ENCODE measurements around the gene ZNF277. TPM values are rescaled to one million over a fixed set of nuclear protein-coding genes. Genes with fewer than 3 reads are reported as not detected.
"Not testable (repeated sequence)": the region's sequence is repeated elsewhere in the genome, so short reads cannot be mapped to it uniquely, and the experiment has no call there.

ZNF277 gene
- polyA plus RNA-seq, 1 donor: 25.4 TPM

DNA sequence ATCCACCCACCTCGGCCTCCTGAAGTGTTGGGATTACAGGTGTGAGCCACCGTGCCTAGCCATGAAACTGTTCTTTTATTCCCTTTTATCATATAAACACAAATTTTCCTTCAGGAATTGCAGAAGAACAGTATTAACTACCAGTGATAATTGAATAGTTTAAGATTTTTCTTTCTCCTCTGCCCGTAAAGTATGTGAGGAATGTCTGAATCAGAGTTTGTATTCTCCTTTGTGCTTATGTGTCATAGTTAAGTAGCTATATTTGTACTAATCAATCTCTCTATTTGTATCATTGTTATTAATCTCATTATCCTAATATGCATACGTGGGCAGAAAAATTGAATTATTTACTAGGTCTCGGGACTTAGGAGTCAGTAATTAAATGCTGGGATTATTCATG is 83.6 kb downstream of the ZNF277 start:
- no peak for DNase-seq (ENCODE audit: low read depth)

DNA sequence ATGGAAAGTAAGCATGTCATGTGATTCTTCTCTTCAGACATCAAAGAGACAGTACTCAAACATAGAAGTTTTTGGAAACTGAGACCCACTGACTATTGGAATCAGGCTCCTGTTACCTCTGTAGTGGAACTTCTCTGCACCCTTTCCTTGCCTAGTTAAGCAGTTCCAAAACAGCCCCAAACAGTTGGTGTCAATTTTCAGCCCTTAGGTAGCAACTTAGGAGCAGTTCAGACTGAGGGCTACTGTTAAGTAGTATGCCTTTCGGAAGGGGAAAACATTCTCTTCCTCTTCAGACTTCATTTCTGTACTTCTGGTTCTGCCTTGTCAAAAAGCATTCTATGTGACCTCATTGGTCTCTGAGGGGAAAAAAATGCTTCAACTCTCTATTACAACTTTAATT is 85.7 kb downstream of the ZNF277 start:
- no peak for DNase-seq (ENCODE audit: low read depth)

- DNase-seq (ENCODE audit: low read depth): no peak
Measured at GRCh38 chr7:112293416-112293815, 86.9 kb downstream of the ZNF277 start.

DNA sequence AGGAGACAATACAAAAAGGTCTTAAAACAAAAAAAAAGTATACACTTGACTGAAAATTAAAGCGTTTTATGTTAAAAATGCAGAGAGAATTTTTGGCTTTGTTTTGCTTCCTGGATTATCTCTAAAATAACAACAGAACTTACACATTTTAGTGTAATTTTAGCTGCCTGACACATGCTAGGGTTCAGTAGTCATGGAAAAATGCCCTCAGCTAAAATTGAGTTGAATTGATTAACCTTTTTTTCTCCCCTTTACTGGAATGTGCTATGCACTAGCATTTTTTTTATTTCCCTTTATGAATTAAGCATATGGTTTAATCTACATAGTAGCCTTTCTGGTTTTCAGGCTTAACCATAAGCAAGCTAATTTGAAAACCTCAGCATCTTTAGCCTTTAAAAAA is 89.9 kb downstream of the ZNF277 start:
- no peak for DNase-seq (ENCODE audit: low read depth)

DNA sequence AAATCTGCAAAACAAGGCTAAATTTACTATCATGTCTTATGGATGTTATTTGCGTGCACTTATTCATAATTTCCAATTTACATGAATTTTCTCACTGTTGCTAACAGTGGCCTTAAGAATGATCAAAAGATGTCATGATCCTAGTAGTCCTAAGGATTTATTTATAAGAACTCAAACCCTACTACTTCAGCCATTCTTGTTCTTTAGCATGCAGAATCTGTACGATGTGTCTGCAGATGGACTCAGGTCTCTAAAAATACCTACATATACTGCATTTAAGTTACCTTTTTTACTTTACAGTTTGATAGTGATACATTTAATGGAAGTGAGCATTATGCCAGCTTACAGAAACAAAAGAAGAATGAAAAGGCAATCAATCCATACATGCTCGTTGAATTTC is 91.2 kb downstream of the ZNF277 start:
- DNase-seq (ENCODE audit: low read depth): no peak

GRCh38 chr7:112298543-112299100 is 92.1 kb downstream of the ZNF277 start:
- DNase-seq (ENCODE audit: low read depth): no peak

GRCh38 chr7:112300072-112300471 is 93.6 kb downstream of the ZNF277 start:
- DNase-seq (ENCODE audit: low read depth): no peak

DNA sequence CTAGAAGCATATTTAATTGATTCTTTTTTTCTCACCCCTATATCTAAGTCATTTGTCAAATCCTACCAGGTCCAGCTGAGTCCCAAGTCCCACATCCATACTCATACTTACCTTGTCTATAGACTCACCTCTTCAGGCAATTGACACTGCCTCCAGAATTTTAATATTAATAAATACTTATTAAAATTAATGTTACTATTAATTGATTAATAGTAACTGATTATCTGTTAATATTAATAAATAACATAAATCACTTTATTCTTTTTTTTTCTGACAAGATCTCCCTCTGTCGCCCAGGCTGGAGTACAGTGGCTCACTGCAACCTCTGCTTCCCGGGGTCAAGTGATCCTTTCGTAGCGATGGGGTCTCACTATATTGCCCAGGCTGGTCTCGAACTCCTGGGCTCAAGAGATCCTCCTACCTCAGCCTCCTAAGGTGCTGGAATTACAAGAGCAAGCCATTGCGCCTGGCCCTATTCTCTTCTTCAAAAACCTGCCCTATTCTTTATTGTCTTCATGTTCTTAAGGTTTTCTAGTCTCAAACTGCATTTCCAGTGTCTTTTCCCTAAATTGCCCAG is 94.4 kb downstream of the ZNF277 start:
- DNase-seq (ENCODE audit: low read depth): no peak

DNA sequence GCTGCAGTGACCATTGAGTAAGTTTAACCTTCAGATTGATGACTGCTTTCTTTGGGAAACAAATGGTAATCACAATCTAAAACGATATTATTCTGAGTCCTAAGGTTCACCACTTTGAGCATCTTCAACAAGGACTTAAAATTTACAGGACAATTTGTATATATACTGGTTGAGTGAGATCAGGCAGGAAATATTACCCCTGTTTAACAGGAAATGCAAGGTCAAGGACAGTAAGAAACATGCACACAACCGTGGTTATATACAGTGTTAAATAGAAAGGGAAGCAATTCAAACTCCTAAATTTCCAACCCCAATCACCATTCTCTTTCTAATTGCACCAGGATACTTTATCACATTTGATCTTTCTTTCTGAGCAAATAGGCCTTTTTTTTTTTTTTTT is 96.1 kb downstream of the ZNF277 start:
- DNase-seq (ENCODE audit: low read depth): no peak

GRCh38 chr7:112306903-112307302 is 100.4 kb downstream of the ZNF277 start:
- DNase-seq (ENCODE audit: low read depth): no peak

- DNase-seq (ENCODE audit: low read depth): no peak
Measured at GRCh38 chr7:112307506-112307905, 101.0 kb downstream of the ZNF277 start.

GRCh38 chr7:112308974-112309373 is 102.5 kb downstream of the ZNF277 start:
- DNase-seq (ENCODE audit: low read depth): no peak

GRCh38 chr7:112316803-112317202 is 110.3 kb downstream of the ZNF277 start:
- not testable (repeated sequence) for DNase-seq (ENCODE audit: low read depth)

GRCh38 chr7:112322070-112322469 is 115.6 kb downstream of the ZNF277 start:
- DNase-seq (ENCODE audit: low read depth): no peak

DNA sequence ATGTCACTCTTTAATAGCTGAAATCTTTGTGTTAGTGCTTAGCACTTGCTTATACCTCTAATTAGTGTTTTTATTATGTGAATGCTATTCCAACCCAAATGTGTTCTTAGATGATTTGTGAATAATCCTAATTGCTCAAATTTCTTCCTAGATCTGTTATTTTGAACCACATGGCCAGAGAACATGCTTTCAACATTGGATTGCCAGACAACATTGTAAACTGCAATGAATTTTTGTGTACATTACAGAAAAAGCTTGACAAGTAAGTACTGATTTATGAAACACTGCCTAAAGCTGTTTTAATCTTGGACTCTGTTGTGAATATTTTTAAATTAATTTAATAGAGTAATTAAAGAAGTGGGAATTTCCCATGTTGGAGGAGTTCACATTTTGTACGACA is 121.1 kb downstream of the ZNF277 start:
- DNase-seq (ENCODE audit: low read depth): no peak

DNA sequence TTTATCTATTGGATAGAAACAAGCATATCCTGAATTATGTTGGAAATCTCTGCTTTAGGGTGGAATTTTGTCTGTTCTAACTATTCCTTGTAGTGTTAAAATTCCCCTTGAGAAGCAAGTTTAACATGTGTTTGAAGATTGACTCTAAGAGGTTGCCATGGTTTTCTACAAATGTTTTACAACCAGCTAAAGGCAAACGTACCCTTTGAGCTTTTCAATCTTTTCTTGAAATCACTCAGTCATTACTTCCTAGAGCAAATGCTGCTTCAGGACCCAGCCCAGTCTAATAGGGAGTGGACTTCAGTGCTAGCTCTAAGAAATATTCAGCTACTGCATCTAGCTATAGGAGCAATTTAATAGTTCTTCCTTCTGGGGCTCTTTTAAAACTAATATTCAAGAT is 125.0 kb downstream of the ZNF277 start:
- no peak for DNase-seq (ENCODE audit: low read depth)

DNA sequence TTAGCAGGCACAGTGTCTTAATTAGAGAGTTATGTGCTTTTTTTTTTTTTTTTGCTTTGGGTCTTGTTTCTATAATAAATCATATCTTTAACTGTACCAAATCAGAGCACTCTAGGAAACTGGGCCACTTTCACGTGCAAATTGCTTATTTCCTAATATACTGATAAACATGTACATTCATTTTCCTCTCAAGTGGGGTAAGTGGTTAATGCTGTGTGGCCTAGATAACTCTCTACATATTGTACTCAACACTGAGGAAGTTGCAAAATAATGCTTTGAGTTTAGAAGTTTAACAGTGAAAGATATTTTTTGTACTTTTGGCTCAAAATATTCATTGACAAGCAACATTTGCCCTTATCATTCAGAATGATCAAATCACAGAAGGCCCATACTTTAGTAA is 127.9 kb downstream of the ZNF277 start:
- DNase-seq (ENCODE audit: low read depth): no peak

DNA sequence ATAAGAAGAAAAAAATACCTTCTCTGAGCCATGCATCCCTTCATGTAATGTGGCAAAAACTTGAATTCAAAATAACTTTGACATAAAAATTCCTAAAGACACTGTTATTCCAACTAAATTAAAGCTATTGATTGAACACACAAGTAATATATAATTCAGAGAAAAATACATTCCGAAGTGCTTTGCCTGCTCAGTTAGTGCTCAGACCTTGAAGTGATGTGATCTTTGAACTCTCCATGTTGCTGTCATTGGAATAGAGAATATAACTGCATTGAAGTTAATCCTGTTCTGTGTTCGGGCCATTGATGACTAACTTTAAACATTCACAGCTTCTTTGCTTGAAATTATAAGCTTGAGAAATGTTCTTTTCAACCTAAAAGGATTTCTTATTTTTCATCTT is 129.8 kb downstream of the ZNF277 start:
- no peak for DNase-seq (ENCODE audit: low read depth)

GRCh38 chr7:112336936-112337576 is 130.6 kb downstream of the ZNF277 start:
- DNase-seq (ENCODE audit: low read depth): no peak

GRCh38 chr7:112337892-112338291 is 131.4 kb downstream of the ZNF277 start:
- no peak for DNase-seq (ENCODE audit: low read depth)

DNA sequence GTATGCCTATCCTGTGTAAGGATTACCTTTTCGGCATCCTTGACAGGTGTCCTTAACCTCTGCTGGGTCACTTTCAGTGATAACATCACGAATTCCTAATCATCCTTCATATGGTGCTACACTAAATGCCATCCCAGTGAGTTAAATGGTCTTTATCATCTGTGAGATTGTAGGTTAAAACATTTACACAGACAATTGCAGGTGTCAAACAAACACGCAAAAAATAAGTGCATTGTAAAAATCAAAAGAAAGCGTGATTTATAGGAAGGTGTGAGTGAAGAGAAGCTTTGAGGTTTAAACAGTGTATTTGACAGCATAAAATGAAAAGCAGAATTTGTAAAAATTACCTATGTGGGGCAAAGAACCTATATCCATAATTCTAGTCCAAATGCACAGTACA is 132.3 kb downstream of the ZNF277 start:
- no peak for DNase-seq (ENCODE audit: low read depth)

GRCh38 chr7:112341464-112341863 is 135.0 kb downstream of the ZNF277 start:
- DNase-seq (ENCODE audit: low read depth): no peak

DNA sequence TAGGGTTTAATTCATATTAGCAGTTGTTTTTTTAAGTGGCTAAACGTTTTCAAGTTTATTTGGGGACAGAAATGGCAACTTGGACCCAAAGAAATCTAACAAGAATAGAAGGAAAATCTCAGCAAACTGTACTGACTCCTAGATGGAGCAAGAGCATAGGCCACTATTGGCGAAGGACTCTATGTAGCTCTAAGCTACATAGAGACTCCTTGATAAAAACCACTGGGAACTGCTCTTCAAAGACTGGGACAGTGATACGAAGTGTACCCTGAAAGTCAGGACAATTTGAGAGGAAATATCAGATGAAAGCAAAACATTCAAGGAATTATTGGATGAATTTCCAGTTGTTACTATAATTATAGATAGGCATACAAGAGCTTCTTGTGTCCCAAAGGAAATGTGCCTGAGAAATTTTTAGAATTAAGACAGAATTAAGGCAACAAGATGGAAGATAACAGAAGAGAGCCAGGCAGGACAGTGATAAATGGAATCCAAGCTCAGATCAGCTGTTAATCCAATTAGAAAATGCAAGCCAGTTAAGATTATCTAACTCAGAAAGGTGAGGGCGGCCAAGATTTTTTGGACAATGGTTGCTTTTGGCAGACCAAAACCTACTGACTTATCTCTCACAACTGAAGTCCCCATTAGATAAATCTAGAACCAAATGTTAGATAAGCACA is 140.0 kb downstream of the ZNF277 start:
- no peak for DNase-seq (ENCODE audit: low read depth)
